ENCODE results near the gene MARCHF2.
A peak's percentile ranks its signal among the peaks of the same experiment; 100 is the strongest.
"Not testable (repeated sequence)": the region's sequence is repeated elsewhere in the genome, so short reads cannot be mapped to it uniquely, and the experiment has no call there.

The MARCHF2 gene, protein sequence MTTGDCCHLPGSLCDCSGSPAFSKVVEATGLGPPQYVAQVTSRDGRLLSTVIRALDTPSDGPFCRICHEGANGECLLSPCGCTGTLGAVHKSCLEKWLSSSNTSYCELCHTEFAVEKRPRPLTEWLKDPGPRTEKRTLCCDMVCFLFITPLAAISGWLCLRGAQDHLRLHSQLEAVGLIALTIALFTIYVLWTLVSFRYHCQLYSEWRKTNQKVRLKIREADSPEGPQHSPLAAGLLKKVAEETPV

DNA sequence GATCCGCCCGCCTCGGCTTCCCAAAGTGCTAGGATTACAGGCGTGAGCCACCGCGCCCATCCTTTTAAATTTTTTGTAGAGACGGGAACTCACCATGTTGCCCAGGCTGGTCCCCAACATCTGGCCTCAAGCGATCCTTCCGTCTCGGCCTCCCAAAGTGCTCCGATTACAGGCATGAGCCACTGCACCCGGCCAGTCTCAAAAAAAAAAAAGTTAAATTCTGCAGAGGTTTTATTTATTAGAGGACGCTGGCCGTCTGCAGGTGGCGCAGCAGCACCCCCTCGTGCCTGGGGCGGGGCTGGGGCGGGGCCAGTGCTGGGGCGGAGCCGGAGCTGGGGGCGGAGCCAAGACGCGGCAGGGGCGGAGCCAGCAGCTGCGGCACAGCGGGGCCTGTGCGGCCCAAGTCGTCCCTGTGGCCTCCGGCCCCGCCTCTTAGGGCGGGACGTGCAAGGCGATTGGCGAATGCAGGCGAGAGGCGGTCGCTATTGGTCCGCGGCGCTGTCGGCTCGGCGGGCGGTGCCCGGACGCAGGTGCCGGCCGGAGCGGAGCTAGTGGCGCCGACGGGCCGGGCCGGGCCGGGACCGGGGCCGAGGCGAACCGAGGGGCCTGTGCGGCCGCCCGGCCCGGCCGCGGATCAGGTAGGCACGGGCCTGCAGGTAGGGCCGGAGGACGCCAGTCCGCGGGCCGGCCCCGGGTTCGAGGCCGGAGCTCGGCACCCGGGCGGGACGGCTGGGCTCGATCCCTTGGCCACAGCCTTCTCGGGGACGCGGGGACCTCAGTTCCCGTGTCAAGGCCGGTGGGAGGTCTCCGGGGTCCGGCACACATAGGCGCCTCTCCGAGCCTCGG lies at the start of gene MARCHF2:
Gene MARCHF2 (plus strand): TSS at position 523 of the 846 bp plus-strand sequence. CDS start 8,536 bp downstream, outside the sequence.
- peak; percentile 96 for DNase-seq

DNA sequence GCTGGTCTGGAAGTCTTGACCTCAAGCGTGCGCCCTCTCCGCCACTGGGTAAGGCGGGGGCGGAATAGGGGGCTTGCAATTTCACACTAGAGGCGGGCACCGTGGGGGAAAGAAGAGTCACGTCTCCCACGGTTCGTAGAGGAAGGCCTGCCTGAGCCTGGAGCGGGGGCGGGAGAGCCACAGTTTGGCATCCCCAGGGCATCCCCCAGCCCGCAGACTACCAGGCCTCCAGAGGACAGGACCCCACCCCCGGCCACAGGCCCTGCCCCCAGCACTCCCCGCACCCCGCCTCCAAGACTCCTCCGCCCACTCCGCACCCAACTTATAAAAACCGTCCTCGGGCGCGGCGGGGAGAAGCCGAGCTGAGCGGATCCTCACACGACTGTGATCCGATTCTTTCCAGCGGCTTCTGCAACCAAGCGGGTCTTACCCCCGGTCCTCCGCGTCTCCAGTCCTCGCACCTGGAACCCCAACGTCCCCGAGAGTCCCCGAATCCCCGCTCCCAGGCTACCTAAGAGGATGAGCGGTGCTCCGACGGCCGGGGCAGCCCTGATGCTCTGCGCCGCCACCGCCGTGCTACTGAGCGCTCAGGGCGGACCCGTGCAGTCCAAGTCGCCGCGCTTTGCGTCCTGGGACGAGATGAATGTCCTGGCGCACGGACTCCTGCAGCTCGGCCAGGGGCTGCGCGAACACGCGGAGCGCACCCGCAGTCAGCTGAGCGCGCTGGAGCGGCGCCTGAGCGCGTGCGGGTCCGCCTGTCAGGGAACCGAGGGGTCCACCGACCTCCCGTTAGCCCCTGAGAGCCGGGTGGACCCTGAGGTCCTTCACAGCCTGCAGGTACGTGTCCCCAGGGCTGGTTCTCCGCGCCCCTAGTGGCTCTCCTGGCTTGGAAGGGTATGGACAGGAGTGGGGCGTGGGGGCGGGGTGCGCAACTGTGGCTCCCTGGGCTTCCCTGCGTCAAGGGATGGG lies 49.0 kb upstream of the MARCHF2 start, which contains the start of gene ANGPTL4:
Gene ANGPTL4 (plus strand): TSS at position 353 of the 969 bp plus-strand sequence. CDS start 167 bp downstream, at position 520.
- DNase-seq, result peak; percentile 42

DNA sequence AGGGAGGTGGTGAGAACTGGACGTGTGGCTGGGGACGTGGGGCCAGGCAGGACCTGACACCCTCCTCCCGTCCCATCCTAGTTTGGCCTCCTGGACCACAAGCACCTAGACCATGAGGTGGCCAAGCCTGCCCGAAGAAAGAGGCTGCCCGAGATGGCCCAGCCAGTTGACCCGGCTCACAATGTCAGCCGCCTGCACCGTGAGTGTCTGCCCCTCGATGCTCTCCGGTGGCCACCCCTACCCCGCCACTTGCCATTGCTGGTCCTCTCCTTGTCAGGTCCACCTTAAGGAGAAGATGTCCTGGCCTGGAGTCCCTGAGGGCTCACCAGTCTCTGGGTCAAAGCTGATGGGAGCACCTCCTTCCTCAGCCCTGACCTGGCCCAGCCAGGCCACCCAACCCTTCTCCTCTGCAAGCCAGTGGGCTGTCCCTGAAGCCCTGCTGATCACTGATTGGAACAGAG lies 47.0 kb upstream of the MARCHF2 start:
- no peak for DNase-seq

DNA sequence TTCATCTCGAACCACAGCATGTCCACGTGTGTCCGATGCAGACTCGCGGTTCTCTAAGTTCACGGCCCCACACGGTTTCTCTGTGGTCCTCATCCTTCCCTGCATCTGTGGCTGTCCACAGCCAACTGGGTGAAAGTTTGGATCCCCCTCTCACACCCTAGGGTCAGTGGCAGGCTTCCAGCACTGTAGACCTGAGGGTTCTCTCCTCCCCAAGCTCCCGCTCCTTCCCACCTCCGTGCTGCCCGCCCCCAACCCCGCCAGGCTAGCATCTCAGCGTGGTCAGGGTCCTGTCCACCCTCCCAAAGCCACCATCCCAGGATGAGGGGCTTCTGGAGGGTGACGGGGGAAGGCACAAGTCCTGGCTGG lies 46.2 kb upstream of the MARCHF2 start:
- no peak for DNase-seq

DNA sequence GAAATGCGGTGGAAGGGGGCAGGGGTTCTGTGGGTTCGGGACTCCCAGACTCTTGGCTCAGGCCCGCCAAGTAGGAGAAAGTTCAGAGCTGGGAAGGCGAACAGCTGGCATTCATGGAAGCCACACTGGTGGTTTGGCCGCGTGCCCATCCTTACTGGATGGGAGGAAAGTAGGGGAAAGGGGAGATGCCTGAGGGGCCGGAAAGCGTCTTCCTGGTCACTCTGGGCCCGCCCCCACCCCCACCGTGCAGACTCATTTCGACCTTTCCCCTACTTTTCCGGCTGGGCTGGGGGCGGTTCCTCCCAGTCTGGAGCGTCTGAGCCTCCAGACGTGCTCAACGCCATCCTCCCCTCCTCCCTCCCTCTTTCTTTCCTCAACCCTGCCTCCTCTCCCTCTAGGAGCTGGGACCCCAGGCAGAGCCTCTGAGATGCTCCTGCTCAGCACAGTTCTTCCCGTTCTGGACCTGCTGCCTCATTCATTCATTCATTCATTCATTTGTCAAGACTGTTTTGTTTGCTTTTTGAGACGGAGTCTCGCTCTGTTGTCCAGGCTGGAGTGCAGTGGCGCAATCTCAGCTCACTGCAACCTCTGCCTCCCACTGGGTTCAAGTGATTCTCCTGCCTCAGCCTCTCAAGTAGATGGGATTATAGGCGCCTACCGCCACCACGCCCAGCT lies 45.6 kb upstream of the MARCHF2 start:
- no peak for DNase-seq

DNA sequence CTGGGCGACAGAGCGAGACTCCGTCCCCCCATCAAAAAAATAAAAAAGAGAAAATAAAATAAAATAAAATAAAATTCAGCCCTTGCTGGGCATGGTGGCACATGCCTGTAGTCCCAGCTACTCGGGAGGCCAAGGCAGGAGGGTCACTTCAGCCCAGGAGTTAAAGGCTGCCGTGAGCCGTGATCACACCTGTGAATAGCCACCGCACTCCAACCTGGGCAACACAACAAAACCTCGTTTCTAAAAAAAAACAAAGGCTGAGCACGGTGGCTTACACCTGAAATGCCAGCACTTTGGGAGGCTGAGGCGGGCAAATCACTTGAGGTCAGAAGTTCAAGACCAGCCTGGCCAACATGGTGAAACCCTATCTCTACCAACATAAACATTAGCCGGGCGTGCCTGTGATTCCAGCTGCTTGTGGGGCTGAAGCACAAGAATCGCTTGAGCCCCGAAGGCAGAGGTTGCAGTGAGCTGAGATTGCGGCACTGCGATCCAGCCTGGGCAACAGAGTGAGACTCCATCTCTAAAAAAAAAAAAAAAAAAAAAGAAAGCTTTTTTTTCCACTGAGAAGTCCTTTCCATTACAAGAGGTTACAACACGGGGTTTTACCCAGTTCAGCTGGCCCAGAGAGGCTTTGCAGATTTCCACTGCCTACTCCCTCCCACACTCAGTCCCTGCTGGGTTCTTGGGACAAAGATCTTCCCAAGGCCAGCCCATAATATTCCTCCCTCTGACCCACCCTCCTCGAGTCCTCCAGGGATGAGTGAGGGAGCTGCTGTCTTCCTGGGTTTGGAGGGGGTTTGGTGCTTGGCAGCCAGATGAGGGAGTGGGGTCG lies 42.7 kb upstream of the MARCHF2 start:
- no peak for DNase-seq

DNA sequence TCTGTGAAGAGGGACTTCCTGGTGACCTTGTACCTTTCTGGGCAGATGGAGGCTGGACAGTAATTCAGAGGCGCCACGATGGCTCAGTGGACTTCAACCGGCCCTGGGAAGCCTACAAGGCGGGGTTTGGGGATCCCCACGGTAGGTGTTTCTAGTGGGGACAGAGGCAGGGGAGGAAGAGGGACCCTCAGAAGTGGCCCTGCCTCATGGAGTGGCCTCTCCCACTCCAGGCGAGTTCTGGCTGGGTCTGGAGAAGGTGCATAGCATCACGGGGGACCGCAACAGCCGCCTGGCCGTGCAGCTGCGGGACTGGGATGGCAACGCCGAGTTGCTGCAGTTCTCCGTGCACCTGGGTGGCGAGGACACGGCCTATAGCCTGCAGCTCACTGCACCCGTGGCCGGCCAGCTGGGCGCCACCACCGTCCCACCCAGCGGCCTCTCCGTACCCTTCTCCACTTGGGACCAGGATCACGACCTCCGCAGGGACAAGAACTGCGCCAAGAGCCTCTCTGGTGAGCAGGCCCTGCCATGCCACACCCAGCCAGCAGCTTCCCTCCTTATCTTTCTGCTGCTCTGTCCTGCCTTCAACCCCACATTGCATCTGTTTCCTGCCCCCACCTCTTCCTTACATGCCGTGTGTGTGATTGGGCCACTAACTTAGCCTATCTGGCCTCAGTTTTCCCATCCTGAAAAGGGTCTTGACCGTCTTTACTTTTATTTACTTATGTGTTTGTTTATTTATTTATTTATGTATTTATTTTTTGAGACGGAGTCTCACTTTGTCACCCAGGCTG lies 41.9 kb upstream of the MARCHF2 start:
- no peak for DNase-seq

DNA sequence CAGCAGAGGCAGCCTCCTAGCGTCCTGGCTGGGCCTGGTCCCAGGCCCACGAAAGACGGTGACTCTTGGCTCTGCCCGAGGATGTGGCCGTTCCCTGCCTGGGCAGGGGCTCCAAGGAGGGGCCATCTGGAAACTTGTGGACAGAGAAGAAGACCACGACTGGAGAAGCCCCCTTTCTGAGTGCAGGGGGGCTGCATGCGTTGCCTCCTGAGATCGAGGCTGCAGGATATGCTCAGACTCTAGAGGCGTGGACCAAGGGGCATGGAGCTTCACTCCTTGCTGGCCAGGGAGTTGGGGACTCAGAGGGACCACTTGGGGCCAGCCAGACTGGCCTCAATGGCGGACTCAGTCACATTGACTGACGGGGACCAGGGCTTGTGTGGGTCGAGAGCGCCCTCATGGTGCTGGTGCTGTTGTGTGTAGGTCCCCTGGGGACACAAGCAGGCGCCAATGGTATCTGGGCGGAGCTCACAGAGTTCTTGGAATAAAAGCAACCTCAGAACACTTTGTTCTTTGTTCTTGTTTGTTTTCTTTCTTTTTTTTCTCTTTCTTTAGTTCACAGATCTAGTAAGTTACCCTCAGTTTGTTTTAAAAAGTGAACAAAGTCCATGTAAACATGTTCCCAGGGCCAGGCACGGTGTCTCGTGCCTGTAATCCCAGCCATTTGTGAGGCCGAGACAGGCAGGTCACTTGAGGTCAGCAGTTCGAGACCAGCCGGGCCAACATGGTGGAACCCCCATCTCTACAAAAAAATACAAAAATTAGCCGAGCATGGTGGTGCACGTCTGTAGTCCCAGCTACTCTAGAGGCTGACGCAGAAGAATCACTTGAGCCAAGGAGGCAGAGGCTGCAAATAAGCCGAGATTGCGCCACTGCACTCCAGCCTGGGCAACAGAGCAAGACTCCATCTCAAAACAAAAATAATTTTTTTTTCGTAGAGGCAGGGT lies 39.0 kb upstream of the MARCHF2 start:
- no peak for DNase-seq

DNA sequence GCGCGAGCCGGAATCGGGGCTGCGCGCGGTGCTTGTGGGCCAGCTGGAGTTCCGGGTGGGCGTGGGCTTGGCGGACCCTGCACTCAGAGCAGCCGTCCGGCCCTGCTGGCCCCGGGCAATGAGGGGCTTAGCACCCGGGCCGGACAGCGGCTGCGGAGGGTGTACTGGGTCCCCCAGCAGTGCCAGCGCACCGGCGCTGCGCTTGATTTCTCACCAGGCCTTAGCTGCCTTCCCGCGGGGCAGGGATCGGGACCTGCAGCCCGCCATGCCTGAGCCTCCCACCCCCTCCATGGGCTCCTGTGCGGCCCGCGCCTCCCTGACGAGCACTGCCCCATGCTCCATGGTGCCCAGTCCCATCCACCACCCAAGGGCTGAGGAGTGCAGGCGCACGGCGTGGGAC lies 37.3 kb upstream of the MARCHF2 start:
- not testable (repeated sequence) for DNase-seq

DNA sequence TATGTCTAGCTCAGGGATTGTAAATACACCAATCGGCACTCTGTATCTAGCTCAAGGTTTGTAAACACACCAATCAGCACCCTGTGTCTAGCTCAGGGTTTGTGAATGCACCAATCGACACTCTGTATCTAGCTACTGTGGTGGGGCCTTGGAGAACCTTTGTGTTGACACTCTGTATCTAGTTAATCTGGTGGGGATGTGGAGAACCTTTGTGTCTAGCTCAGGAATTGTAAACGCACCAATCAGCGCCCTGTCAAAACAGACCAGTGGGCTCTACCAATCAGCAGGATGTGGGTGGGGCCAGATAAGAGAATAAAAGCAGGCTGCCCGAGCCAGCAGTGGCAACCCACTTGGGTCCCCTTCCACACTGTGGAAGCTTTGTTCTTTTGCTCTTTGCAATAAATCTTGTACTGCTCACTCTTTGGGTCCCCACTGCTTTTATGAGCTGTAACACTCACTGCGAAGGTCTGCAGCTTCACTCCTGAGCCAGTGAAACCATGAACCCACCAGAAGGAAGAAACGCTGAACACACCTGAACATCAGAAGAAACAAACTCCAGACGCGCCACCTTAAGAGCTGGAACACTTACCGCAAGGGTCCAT lies 36.6 kb upstream of the MARCHF2 start:
- DNase-seq, result not testable (repeated sequence)

DNA sequence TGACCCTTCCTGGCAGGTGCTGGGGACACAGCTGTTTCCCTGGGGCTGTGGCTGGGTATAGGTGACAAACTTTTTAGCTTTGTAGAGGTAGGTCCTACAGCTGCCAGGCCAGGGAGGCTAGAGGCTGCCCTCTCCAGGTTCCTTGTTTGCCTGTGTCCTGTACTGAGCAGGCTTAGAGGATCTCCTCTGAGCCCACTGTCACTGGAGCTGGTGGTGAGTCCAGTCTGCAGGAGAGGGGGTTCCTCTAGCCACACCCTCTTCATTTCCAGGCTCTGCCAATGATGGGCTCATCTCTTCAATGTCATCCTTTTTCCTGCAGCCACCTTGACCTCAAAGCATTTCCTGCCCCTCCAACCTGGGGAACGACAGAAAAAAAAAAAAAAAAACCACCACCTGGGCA lies 35.5 kb upstream of the MARCHF2 start:
- no peak for DNase-seq

DNA sequence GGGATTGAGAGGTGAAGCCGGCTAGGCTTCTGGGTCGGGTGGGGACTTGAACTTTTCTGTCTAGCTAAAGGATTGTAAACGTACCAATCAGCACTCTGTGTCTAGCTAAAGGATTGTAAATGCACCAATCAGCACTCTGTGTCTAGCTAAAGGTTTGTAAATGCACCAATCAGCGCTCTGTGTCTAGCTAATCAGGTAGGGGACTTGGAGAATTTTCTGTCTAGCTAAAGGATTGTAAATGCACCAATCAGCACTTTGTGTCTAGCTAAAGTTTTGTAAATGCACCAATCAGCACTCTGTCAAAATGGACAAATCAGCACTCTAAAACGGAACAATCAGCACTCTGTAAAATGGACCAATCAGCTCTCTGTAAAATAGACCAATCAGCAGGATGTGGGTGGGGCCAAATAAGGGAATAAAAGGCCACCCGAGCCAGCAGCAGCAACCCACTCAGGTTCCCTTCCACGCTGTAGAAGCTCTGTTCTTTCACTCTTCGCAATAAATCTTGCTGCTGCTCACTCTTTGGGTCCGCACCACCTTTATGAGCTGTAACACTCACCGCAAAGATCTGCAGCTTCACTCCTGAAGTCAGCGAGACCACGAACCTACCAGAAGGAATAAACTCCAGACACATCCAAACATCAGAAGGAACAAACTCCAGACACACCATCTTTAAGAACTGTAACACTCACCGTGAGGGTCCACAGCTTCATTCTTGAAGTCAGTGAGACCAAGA lies 33.8 kb upstream of the MARCHF2 start:
- DNase-seq, result not testable (repeated sequence)

DNA sequence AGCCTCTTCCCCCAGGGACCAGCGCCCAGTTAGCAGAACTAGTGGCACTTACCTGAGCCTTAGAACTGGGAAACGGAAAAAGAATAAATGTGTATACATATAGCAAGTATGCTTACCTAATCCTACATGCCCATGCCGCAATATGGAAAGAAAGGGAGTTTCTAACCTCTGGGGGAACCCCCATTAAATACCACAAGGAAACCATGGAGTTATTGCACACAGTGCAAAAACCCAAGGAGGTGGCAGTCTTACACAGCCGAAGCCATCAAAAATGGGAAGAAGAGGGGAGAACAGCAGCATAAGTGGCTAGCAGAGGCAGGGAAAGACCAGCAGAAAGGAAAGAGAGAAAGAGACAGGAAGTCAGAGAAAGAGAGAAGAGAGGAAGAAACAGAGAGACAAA lies 28.5 kb upstream of the MARCHF2 start:
- DNase-seq, result not testable (repeated sequence)

DNA sequence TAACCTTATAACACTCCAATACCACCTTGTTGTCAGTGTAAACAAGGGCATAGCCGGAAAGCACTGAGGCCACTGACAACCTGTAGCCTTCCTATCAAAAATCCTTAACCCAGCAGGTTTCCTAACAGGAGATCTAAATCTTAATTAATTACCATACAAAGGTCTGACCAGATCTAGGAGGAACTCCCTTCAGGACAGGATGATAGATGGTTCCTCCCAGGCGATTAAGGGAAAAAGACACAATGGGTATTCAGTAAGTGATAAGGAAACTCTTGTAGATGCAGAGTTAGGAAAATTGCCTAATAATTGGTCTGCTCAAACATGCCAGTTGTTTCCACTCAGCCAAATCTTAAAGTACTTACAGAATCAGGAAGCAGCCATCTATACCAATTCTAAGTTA lies 28.0 kb upstream of the MARCHF2 start:
- DNase-seq, result not testable (repeated sequence)

DNA sequence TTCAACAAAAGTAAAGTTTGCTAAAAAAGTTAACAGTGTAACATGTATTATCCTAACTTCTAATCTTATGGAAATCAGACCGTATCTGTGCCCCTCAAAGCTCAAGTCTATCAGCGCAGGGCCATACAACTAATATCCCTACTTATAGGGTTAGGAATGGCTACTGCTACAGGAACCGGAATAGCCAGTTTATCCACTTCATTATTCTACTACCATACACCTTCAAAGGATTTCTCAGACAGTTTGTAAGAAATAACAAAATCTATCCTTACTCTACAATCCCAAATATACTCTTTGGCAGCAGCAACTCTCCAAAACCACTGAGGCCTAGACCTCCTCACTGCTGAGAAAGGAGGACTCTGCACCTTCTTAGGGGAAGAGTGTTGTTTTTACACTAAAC lies 27.5 kb upstream of the MARCHF2 start:
- not testable (repeated sequence) for DNase-seq

DNA sequence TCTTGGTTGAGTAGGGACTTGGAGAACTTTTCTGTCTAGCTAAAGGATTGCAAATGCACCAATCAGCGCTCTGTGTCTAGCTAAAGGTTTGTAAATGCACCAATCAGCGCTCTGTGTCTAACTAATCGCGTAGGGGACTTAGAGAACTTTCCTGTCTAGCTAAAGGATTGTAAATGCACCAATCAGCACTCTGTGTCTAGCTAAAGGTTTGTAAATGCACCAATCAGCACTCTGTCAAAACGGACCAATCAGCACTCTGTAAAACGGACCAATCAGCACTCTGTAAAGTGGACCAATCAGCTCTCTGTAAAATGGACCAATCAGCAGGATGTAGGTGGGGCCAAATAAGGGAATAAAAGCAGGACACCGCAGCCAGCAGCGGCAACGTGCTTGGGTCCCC lies 26.7 kb upstream of the MARCHF2 start:
- not testable (repeated sequence) for DNase-seq

DNA sequence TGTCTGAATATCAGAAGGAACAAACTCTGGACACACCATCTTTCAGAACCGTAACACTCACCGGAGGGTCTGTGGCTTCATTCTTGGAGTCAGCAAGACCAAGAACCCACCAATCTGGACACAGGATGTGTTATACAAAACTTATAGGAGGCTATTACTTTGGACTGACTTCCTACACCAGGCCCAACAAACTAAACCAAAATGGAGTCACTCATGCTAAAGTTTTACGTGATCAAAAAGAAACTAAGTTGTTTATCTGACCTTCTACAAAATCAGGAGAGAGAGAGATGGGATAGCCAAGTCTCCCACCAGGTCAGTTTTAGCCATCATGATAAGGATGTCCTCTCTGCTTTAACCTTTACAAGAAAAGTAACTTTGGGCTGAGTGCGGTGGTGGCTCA lies 26.1 kb upstream of the MARCHF2 start:
- no peak for DNase-seq
